Left ventricle myocardium superior (tissue), 1 donor: ENCODE results near the gene ADGRE3. TPM values are rescaled to one million over a fixed set of nuclear protein-coding genes. Genes with fewer than 3 reads are reported as not detected.
"Not testable (repeated sequence)": the region's sequence is repeated elsewhere in the genome, so short reads cannot be mapped to it uniquely, and the experiment has no call there.

Experiments used
- ATAC-seq: fragments of 200-7000 bp; cut with Tn5 transposase; one replicate; pipeline ENCODE4 v1.9.1; 2020; ENCODE audit warnings: mild to moderate bottlenecking, moderate library complexity
- DNase-seq: peaks from one replicate; pipeline ENCODE4 v3.0.0-alpha.2; 2020
- intact Hi-C: fragments of 100-400 bp; cut with micrococcal nuclease; formaldehyde crosslinking; loops from one replicate; pipeline ENCODE4 v1.11.0; 2022
- total RNA-seq: library from RNA; stranded (reverse); fragmentation: NEBNext Ultra II Directional; extraction: Animal tissue kit (Norgen Biotek cat#: 25700); gene quantifications from one replicate; pipeline ENCODE4 v1.2.1, GENCODE V29; 2021
- donor health status: DM: no; HTN: yes; CAD: no; lungs with severe emphysema.

Gene ADGRE3
- total RNA-seq, 1 donor from 2014 or later = not detected

- intact Hi-C loops = no loop called here
- ATAC-seq (no peak), DNase-seq (no peak)
These were observed 1.6 kb downstream of the ADGRE3 start for GRCh38 chr19:14673088-14673487.

DNA sequence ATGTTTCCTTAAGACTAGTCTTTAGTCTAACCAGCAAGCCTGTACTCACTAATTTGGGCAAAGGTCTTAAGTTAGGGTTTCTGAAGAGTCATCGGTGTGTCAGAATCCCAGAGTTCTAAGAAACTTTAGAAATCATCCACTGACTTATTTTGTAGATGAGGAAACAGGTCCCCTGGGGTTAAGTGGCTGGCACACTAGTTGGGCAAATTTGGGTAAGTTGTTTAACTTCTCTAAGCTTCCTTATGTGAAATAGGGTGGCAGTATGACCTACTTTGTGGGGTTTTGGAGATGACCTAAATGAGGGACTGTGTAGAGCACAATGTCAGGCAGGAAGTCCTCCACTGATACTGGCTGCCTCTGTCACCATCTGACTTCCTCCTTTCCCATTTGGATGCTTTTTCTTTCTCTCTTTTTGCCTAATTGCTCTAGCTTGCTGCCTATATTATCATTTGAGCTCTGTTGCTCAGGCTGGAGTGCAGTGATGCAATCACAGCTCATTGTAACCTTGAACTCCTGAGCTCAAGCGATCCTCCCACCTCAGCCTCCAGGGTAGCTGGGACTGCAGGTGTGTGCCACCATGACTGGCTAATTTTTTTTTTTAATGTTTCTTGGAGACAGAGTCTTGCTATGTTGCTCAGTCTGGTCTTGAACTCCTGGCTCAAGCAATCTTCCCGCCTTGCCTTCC lies 2.3 kb downstream of the ADGRE3 start:
- ATAC-seq = no peak
- DNase-seq = no peak
- intact Hi-C loops = no loop called here

- DNase-seq (no peak), ATAC-seq (no peak)
- intact Hi-C loops = no loop called here
These were observed 4.2 kb downstream of the ADGRE3 start for GRCh38 chr19:14670408-14670807.

- no peak for DNase-seq
- ATAC-seq = no peak
- intact Hi-C loops = no loop called here
These were observed 4.7 kb downstream of the ADGRE3 start for GRCh38 chr19:14669940-14670339.

- intact Hi-C loops = no loop called here
- ATAC-seq (peak; percentile 30), DNase-seq (no peak)
These were observed 13.2 kb downstream of the ADGRE3 start for GRCh38 chr19:14661372-14661924.

GRCh38 chr19:14659874-14660489 lies 14.7 kb downstream of the ADGRE3 start:
- ATAC-seq (no peak), DNase-seq (no peak)
- intact Hi-C loops = no loop called here

DNA sequence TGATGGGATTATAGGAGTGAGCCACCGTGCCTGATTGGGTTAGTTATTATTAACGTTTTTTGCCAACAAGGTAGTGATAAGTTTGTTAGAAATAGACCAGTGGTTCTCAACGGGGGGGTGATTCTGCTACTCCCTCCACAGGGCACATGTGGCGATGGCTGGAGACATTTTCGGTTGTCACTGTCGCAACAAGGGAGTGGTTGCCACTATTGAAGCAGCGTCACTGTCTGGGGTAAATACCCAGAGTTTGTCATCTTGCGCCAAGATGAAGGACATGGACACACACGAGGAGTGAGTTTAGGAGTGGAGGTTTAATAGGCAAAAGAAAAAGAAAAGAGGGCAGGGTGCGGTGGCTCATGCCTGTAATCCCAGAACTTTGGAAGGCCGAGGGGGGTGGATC lies 18.9 kb downstream of the ADGRE3 start:
- intact Hi-C loops = no loop called here
- ATAC-seq (no peak), DNase-seq (no peak)

- ATAC-seq (no peak), DNase-seq (no peak)
- intact Hi-C loops = no loop called here
These were observed 19.7 kb downstream of the ADGRE3 start for GRCh38 chr19:14654786-14655560.

GRCh38 chr19:14650161-14650560 lies 24.5 kb downstream of the ADGRE3 start:
- intact Hi-C loops = no loop called here
- ATAC-seq = no peak

GRCh38 chr19:14649020-14649419 lies 25.6 kb downstream of the ADGRE3 start:
- DNase-seq (no peak), ATAC-seq (no peak)
- intact Hi-C loops = no loop called here

More at GRCh38 chr19:14650161-14650560, 24.5 kb downstream of the ADGRE3 start:
- DNase-seq = no peak

GRCh38 chr19:14648506-14648905 lies 26.1 kb downstream of the ADGRE3 start:
- ATAC-seq = no peak
- intact Hi-C loops = no loop called here
- no peak for DNase-seq

DNA sequence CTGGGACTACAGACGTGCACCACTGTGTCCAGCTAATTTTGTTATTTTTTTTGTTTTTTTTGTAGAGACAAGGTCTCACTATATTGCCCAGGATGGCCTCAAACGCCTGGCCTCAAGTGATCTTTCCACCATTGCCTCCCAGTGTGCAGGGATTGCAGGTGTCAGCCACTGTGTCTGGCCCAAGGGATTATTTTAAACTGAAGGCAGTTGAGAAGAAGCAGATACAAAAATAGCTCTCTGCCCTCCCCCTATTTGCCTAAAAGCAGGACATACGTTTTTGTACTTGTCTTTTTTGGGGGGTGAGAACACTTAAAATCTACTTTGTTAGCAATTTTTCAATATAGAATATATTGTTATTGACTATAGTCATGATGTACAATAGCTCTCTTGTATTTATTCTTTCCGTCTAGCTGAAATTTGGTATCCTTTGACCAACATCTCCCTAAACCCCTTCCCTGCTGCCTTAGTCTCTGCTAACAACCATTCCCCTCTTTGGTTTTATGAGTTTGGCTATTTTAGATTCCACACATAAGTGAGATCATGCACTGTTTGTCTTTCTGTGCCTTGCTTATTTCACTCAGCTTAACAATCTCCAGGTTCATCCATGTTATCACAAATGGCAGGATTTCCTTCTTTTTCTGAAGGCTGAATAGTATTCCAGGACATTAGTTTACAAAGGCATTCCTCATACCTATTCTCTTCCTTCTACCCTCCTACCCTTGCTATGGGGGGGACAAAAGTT lies 34.9 kb downstream of the ADGRE3 start:
- DNase-seq = no peak
- ATAC-seq = no peak
- intact Hi-C loops = no loop called here

- intact Hi-C loops = no loop called here
- ATAC-seq (no peak), DNase-seq (no peak)
These were observed 42.4 kb downstream of the ADGRE3 start for GRCh38 chr19:14632286-14632685.

DNA sequence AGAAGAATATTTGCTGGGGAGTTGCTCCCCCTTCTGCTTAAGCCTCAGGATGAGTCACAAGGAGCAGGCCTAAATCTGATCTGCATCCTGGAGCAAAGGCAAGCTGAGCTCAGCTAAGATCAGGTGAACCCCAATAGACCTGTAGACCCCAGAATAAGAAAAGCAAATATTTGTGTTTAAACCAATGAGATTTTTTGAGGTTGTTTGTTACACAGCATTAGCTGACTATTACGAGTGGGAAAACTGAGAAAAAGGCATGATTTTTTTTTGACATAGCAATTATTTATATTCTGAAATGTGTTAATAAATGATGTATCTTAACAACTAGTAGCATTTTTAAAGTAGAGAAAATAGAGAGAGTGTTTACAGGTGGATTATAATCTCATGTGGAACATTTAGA lies 45.1 kb downstream of the ADGRE3 start:
- DNase-seq = no peak
- no peak for ATAC-seq
- intact Hi-C loops = no loop called here

GRCh38 chr19:14624491-14624890 lies 50.2 kb downstream of the ADGRE3 start:
- ATAC-seq, intact Hi-C loops, DNase-seq: not testable (repeated sequence)

DNA sequence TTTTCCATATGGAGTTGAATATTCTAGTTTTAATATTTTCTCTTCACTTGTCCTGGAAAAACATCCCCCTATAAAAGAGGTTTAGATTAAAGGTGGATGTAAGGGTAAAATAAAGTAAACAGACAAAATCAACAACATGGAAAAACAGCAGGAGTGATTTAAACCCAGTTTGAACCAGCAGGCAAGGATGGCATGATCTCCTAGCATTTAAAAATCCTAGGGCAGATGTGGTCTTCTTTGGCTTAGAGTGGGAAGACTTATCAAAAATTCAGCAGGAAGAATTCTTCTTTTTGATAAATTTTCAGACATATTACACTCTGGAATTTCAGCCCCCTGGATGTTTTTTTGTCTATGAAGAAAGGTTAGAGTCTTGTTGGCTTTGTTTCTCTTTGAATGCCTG lies 55.2 kb downstream of the ADGRE3 start:
- intact Hi-C loops = no loop called here
- ATAC-seq = no peak
- no peak for DNase-seq

DNA sequence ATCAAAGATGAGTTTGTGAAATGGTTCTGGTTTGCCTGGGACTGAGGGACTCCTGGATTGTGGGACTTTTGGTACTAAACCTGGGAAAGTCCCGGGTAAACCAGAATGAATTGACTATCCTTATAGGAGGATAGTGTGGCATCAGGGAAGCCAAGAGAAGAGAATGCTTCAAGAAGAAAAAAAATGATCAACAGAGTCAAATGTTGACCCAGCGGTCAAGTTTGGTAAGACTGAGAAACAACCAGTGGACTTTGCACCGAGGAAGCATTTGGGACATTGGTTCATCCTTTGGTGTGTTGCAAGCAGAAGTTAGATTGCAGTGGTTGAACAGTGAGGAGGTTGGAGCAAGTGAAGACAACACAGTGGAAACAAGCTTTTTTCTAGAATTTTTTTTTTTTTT lies 58.2 kb downstream of the ADGRE3 start:
- intact Hi-C loops = no loop called here
- ATAC-seq = no peak
- DNase-seq = no peak

- no peak for DNase-seq
- no peak for ATAC-seq
- intact Hi-C loops = no loop called here
These were observed 59.0 kb downstream of the ADGRE3 start for GRCh38 chr19:14615623-14616022.

- intact Hi-C loops = no loop called here
- ATAC-seq (no peak), DNase-seq (no peak)
These were observed 60.6 kb downstream of the ADGRE3 start for GRCh38 chr19:14614099-14614412.
